K562 (cell line): ENCODE measurements around the gene ANKLE1. TPM values are rescaled to one million over a fixed set of nuclear protein-coding genes. Genes with fewer than 3 reads are reported as not detected.

Source experiments
- CCNT2 ChIP-seq: IDR thresholded peaks from 2 replicates; pipeline ENCODE4 v1.6.1; 2011; ENCODE audit warnings: borderline replicate concordance, low read depth, mild to moderate bottlenecking, moderate library complexity, mixed read lengths, low read length; ENCODE audit not compliant: insufficient read length; ENCODE audit errors: extremely low read depth
- GATA2 ChIP-seq: sonication (generic); formaldehyde crosslinking; IDR thresholded peaks from 2 replicates; pipeline ENCODE4 v1.4.0; 2020; ENCODE audit warnings: mild to moderate bottlenecking, missing genetic modification reagents
- HDAC2 ChIP-seq: fragments of 450-650 bp; IDR thresholded peaks from 2 replicates; pipeline ENCODE4 v1.6.1; 2016; ENCODE audit warnings: mild to moderate bottlenecking
- HNRNPH1 ChIP-seq: fragments of 200-400 bp; formaldehyde crosslinking; optimal IDR thresholded peaks from 2 replicates; pipeline ENCODE3; 2017; ENCODE audit warnings: low read depth, mild to moderate bottlenecking, low read length, moderate library complexity
- MCM2 ChIP-seq: fragments of 450-650 bp; IDR thresholded peaks from 2 replicates; pipeline ENCODE4 v1.6.1; 2017; ENCODE audit warnings: low read depth, mild to moderate bottlenecking
- MXD1 ChIP-seq: fragments of 250-450 bp; sonication (Bioruptor Pico); IDR thresholded peaks from 2 replicates; pipeline ENCODE4 v1.8.0; 2021; ENCODE audit warnings: borderline replicate concordance, mild to moderate bottlenecking, moderate library complexity; ENCODE audit not compliant: poor library complexity, severe bottlenecking
- NCOA6 ChIP-seq: fragments of 450-650 bp; IDR thresholded peaks from 2 replicates; pipeline ENCODE4 v1.6.1; 2017; ENCODE audit warnings: mild to moderate bottlenecking
- NFATC3 ChIP-seq: fragments of 450-650 bp; IDR thresholded peaks from 2 replicates; pipeline ENCODE4 v1.6.1; 2017; ENCODE audit warnings: mild to moderate bottlenecking
- NR2F6 ChIP-seq: fragments of 450-650 bp; formaldehyde crosslinking; IDR thresholded peaks from 2 replicates; pipeline ENCODE4 v1.4.0; 2020; ENCODE audit warnings: mild to moderate bottlenecking
- RREB1 ChIP-seq: fragments of 250-450 bp; sonication (Bioruptor Pico); IDR thresholded peaks from 2 replicates; pipeline ENCODE4 v1.4.0; 2020
- SIRT6 ChIP-seq: IDR thresholded peaks from one replicate; pipeline ENCODE4 v1.6.1; 2012; ENCODE audit warnings: low read depth, mild to moderate bottlenecking, control low read depth, inconsistent platforms, low read length, moderate library complexity
- SRSF3 ChIP-seq: fragments of 200-400 bp; formaldehyde crosslinking; IDR thresholded peaks from 2 replicates; pipeline ENCODE4 v1.6.1; 2016; ENCODE audit warnings: mild to moderate bottlenecking, low read length, moderate library complexity; ENCODE audit not compliant: insufficient read depth
- TRIM28 ChIP-seq: fragments of 450-650 bp; IDR thresholded peaks from 2 replicates; pipeline ENCODE4 v1.6.1; 2017
- U2AF2 ChIP-seq: fragments of 200-400 bp; formaldehyde crosslinking; optimal IDR thresholded peaks from 2 replicates; pipeline ENCODE3; 2017; ENCODE audit warnings: low read depth, mild to moderate bottlenecking, low read length
- XRCC4 ChIP-seq: IDR thresholded peaks from one replicate; pipeline ENCODE4 v1.6.1; 2011; ENCODE audit not compliant: insufficient read depth, insufficient read length; ENCODE audit errors: extremely low read depth
- YY1 ChIP-seq, 3 experiments: IDR thresholded peaks; 2 replicates each; pipeline ENCODE4 v1.6.1; 2011; ENCODE audit warnings: low read length in 2 of 3, mild to moderate bottlenecking in 2 of 3, moderate library complexity in 2 of 3, borderline replicate concordance in 1 of 3, control low read depth in 1 of 3, low read depth in 1 of 3; ENCODE audit not compliant: insufficient read depth in 3 of 3, insufficient replicate concordance in 2 of 3, control insufficient read depth in 1 of 3, insufficient read length in 1 of 3; ENCODE audit errors: extremely low read depth in 1 of 3
- ZNF121 ChIP-seq: sonication (generic); formaldehyde crosslinking; conservative IDR thresholded peaks from 2 replicates; pipeline ENCODE4 v1.8.0; 2022; ENCODE audit warnings: missing genetic modification reagents
- ZNF212 ChIP-seq: fragments of 450-650 bp; formaldehyde crosslinking; IDR thresholded peaks from 2 replicates; pipeline ENCODE4 v1.4.0; 2020; ENCODE audit warnings: mild to moderate bottlenecking
- ZNF398 ChIP-seq: fragments of 250-450 bp; sonication (Bioruptor Pico); IDR thresholded peaks from 2 replicates; pipeline ENCODE4 v1.8.0; 2021; ENCODE audit warnings: moderate library complexity, mild to moderate bottlenecking, inconsistent platforms
- ZNF41 ChIP-seq: fragments of 250-450 bp; sonication (Bioruptor Pico); conservative IDR thresholded peaks from 2 replicates; pipeline ENCODE4 v1.4.0; 2020; ENCODE audit warnings: mild to moderate bottlenecking
- polyA plus RNA-seq, 8 experiments: library from polyadenylated mRNA; depleted of rRNA in 4 of 8; stranded (reverse) in 5 of 8; unstranded in 3 of 8; fragments of >200 nt; fragmentation: Nextera tagmentation in 2 of 8; fragmentation: Illumina TruSeq in 1 of 8; extraction: Ambion mirVana in 2 of 8; extraction: Trizol in 1 of 8; gene quantifications; 2 replicates each; pipeline versions ENCODE4 v1.2.1 to v1.2.3, GENCODE V29; 2011 to 2014; ENCODE audit warnings: inconsistent platforms in 1 of 8, missing spikeins in 1 of 8
- total RNA-seq, 7 experiments: library from RNA; depleted of rRNA in 6 of 7; stranded (reverse); fragments of >200 nt in 6 of 7; fragmentation: Illumina TruSeq in 2 of 7; extraction: Trizol in 2 of 7; gene quantifications; 2 replicates each; pipeline versions ENCODE4 v1.2.1 to v1.2.3, GENCODE V29; 2011 to 2021; ENCODE audit warnings: low replicate concordance in 1 of 7

ANKLE1 gene
- total and polyA plus RNA-seq, 9 of the 15 experiments (the other 6 are each of a cell fraction or from before 2014, with no cell fraction given): 0.63 to 9.2 (median 2.9) TPM

GRCh38 chr19:17292301-17293074 lies 10.8 kb downstream of the ANKLE1 start (continued):
- TF ChIP-seq YY1 (IDR thresholded peaks at IDR 0.05; ENCODE audit: borderline replicate concordance in 1 of 3, control insufficient read depth in 1 of 3, extremely low read depth in 1 of 3, insufficient read depth in 3 of 3, insufficient read length in 1 of 3, insufficient replicate concordance in 2 of 3, low read depth in 1 of 3, low read length in 2 of 3) (peak in 2 of 3 experiments; percentile 66 to 84), MCM2 (no peak), ZNF212 (no peak), RREB1 (CRISPR knock-in tag) (0 out of 2 replicates have a peak, but pooled peaks have one; percentile 36), GATA2 (no peak), SRSF3 (no peak), U2AF2 (no peak), HNRNPH1 (no peak), XRCC4 (no peak), ZNF398 (CRISPR knock-in tag) (no peak), MXD1 (no peak), NR2F6 (no peak), CCNT2 (peak; percentile 43), SIRT6 (no peak), ZNF41 (no peak), NFATC3 (no peak), ZNF121 (CRISPR knock-in tag) (no peak), TRIM28 (no peak), NCOA6 (no peak), HDAC2 (peak; percentile 74; the same call in 1 of the 2 replicates)
